CD4-positive, alpha-beta T cell (primary cell): Measurements from ENCODE around the gene PRAC2. TPM values are rescaled to one million over a fixed set of nuclear protein-coding genes. Genes with fewer than 3 reads are reported as not detected.

Source experiments
- ATAC-seq: fragments of 200-7000 bp; cut with Tn5 transposase; one replicate; pipeline ENCODE4 v1.10.0; 2022; ENCODE audit warnings: mild to moderate bottlenecking; ENCODE audit not compliant: poor library complexity
- CTCF ChIA-PET: fragments of 350-600 bp; sonication (Branson Sonifier 250); formaldehyde crosslinking; loops from one replicate; lab custom pipeline; 2021; ENCODE audit warnings: antibody characterized with exemption, inconsistent platforms; lab: Charles Lee
- POLR2A ChIA-PET: fragments of 350-600 bp; sonication (Branson Sonifier 250); formaldehyde crosslinking; loops from one replicate; lab custom pipeline; 2021; ENCODE audit warnings: antibody characterized with exemption, inconsistent platforms; lab: Charles Lee
- DNase-seq, 14 experiments: peaks; one replicate each; pipeline ENCODE4 v3.0.0-alpha.2; 2013 to 2020; ENCODE audit warnings: mixed read lengths in 2 of 14
- H3K27ac ChIP-seq, 2 donors: one replicate each; pipeline versions ENCODE4 v1.5.1 to v1.7.0; 2013; ENCODE audit warnings: low read length in 2 of 2, low read depth in 1 of 2, mild to moderate bottlenecking in 1 of 2
- H3K27me3 ChIP-seq, 2 experiments: 1 replicate in 1 of 2; 2 replicates in 1 of 2; pipeline versions ENCODE4 v1.6.1 to v1.7.0; 2013; ENCODE audit warnings: low read length in 2 of 2, control low read depth in 1 of 2, mild to moderate bottlenecking in 1 of 2, moderate library complexity in 1 of 2; ENCODE audit not compliant: insufficient read depth in 2 of 2, control insufficient read depth in 1 of 2
- H3K36me3 ChIP-seq: one replicate; pipeline ENCODE4 v1.6.1; 2013; ENCODE audit warnings: low read length, control low read depth; ENCODE audit not compliant: insufficient read depth
- H3K4me1 ChIP-seq: one replicate; pipeline ENCODE4 v1.6.1; 2013; ENCODE audit warnings: low read length, control low read depth; ENCODE audit not compliant: insufficient read depth
- H3K4me3 ChIP-seq: one replicate; pipeline ENCODE4 v1.5.1; 2013; ENCODE audit warnings: mild to moderate bottlenecking, low read length, moderate library complexity
- H3K9me3 ChIP-seq, 2 experiments: 1 replicate in 1 of 2; 2 replicates in 1 of 2; pipeline versions ENCODE4 v1.6.1 to v1.7.0; 2013; ENCODE audit warnings: low read length in 2 of 2, mild to moderate bottlenecking in 2 of 2, control low read depth in 1 of 2, moderate library complexity in 1 of 2; ENCODE audit not compliant: control insufficient read depth in 1 of 2, insufficient read depth in 1 of 2
- H3K27ac Mint-ChIP-seq: one replicate; pipeline ENCODE4 v1.8.0; 2020; ENCODE audit warnings: mixed read lengths
- H3K27me3 Mint-ChIP-seq: one replicate; pipeline ENCODE4 v1.8.0; 2021; ENCODE audit warnings: mixed read lengths
- H3K36me3 Mint-ChIP-seq: one replicate; pipeline ENCODE4 v1.8.0; 2021; ENCODE audit warnings: low read depth, mixed read lengths
- H3K4me1 Mint-ChIP-seq: one replicate; pipeline ENCODE4 v1.8.0; 2021; ENCODE audit warnings: low read depth, mixed read lengths
- H3K4me3 Mint-ChIP-seq: one replicate; pipeline ENCODE4 v1.8.0; 2020; ENCODE audit warnings: mild to moderate bottlenecking, mixed read lengths
- H3K9me3 Mint-ChIP-seq: one replicate; pipeline ENCODE4 v1.8.0; 2020; ENCODE audit warnings: mixed read lengths
- intact Hi-C, 2 experiments: fragments of 100-400 bp; cut with DNase I in 1 of 2; cut with micrococcal nuclease in 1 of 2; formaldehyde crosslinking; loops; one replicate each; pipeline versions ENCODE4 v1.15.1 to v1.9.0; 2023 to 2025; cut with DNase I, micrococcal nuclease
- microRNA-seq: library from miRNA; unstranded; fragments of <30 nt; microRNA quantifications from one replicate; pipeline ENCODE4 v1.2.0, GENCODE V29; 2021; ENCODE audit warnings: borderline microRNAs expressed, borderline replicate concordance
- total RNA-seq, 174 experiments: library from RNA in 2 of 174; stranded (reverse) in 2 of 174; gene quantifications; one replicate each; pipeline ENCODE4 v1.2.3 and lab custom pipeline; 2021 to 2026
- TF ChIP-seq, protein P1 (sequence below): fragments of 200-600 bp; IDR thresholded peaks from one replicate; pipeline ENCODE4 v1.8.0; 2022; ENCODE audit warnings: antibody characterized with exemption, mild to moderate bottlenecking

The PRAC2 gene
- total RNA-seq, 2 experiments from 2014 or later = not detected

- Histone ChIP-seq H3K36me3 (no peaks in the 10 kb centered on the region), H3K27me3 (peaks cover 12% of the 10 kb centered on the region in 2 experiments), H3K27ac (no peak overlapping the region), H3K4me1 (no peaks in the 10 kb centered on the region), H3K4me3 (no peak overlapping the region), H3K9me3 (no peaks in the 10 kb centered on the region)
- H3K4me3 Mint-ChIP-seq = no peak overlapping the region
- H3K4me1 Mint-ChIP-seq = no peaks in the 10 kb centered on the region
- TF ChIP-seq, protein P1, sequence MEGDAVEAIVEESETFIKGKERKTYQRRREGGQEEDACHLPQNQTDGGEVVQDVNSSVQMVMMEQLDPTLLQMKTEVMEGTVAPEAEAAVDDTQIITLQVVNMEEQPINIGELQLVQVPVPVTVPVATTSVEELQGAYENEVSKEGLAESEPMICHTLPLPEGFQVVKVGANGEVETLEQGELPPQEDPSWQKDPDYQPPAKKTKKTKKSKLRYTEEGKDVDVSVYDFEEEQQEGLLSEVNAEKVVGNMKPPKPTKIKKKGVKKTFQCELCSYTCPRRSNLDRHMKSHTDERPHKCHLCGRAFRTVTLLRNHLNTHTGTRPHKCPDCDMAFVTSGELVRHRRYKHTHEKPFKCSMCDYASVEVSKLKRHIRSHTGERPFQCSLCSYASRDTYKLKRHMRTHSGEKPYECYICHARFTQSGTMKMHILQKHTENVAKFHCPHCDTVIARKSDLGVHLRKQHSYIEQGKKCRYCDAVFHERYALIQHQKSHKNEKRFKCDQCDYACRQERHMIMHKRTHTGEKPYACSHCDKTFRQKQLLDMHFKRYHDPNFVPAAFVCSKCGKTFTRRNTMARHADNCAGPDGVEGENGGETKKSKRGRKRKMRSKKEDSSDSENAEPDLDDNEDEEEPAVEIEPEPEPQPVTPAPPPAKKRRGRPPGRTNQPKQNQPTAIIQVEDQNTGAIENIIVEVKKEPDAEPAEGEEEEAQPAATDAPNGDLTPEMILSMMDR = no peak
- ATAC-seq (no peak), DNase-seq (no peak)
- peaks cover 68% of the 10 kb centered on the region for H3K27me3 Mint-ChIP-seq
- no peaks in the 10 kb centered on the region for H3K9me3 Mint-ChIP-seq
- H3K27ac Mint-ChIP-seq = no peak overlapping the region
- intact Hi-C loops = no loop called here
- ChIA-PET POLR2A (no interaction called here), CTCF (interaction anchor here (0.6 kb wide), 1 partner anchor 353 kb away, joined by 3 read pairs; no protein-coding TSS in a partner anchor)
- H3K36me3 Mint-ChIP-seq = no peaks in the 10 kb centered on the region
Observed at GRCh38 chr17:48773245-48773644, 50.3 kb downstream of the PRAC2 start.

Small RNAs within 50 kb of the gene (microRNA-seq; reads per million reads assigned to microRNA genes)
- gene MIR3185 = not detected

Other genes with a start within 250 kb of the PRAC2 start
- gene HOXB1, start 192.2 kb upstream of the PRAC2 start, total RNA-seq = not detected
- gene HOXB2, start 178.1 kb upstream of the PRAC2 start, total RNA-seq = 1 to 10 TPM; 4.8 to 4.9 TPM
- gene HOXB4, start 144.8 kb upstream of the PRAC2 start, total RNA-seq = under 1 TPM; 0.16 to 0.17 TPM
- gene HOXB3, start 132.9 kb upstream of the PRAC2 start, total RNA-seq = under 1 TPM; 0.25 to 0.36 TPM
- not detected for gene HOXB5, start 129.4 kb upstream of the PRAC2 start, total RNA-seq
- gene HOXB6, start 118.2 kb upstream of the PRAC2 start, total RNA-seq = not detected
- not detected for gene HOXB7, start 112.2 kb upstream of the PRAC2 start, total RNA-seq
- not detected for gene HOXB8, start 107.9 kb upstream of the PRAC2 start, total RNA-seq
- not detected for gene HOXB9, start 96.8 kb upstream of the PRAC2 start, total RNA-seq
- gene PRAC1, start 667 bp upstream of the PRAC2 start, total RNA-seq = not detected
- gene HOXB13, start 5.6 kb downstream of the PRAC2 start, total RNA-seq = not detected
- not detected for gene TTLL6, start 94.0 kb downstream of the PRAC2 start, total RNA-seq
- gene CALCOCO2, start 107.8 kb downstream of the PRAC2 start, total RNA-seq = 100 to 1,000 TPM; 140 to 142 TPM
- gene ATP5MC1, start 169.6 kb downstream of the PRAC2 start, total RNA-seq = 10 to 100 TPM; 11.8 to 13.9 TPM
- 10 to 100 TPM; 60.5 to 61.6 TPM for gene UBE2Z, start 185.2 kb downstream of the PRAC2 start, total RNA-seq
- gene SNF8, start 221.7 kb downstream of the PRAC2 start, total RNA-seq = 10 to 100 TPM; 53.8 to 57.4 TPM
- gene GIP, start 245.4 kb downstream of the PRAC2 start, total RNA-seq = not detected